CD4-positive, alpha-beta T cell treated with Interleukin-4 for 4 hours (primary cell): ENCODE measurements around the gene FGF2.

Source experiments
- DNase-seq: peaks from one replicate; pipeline ENCODE4 v3.0.0-alpha.2; 2020

FGF2 gene

GRCh38 chr4:122896270-122896669 lies 69.6 kb downstream of the FGF2 start:
- no peak for DNase-seq

DNA sequence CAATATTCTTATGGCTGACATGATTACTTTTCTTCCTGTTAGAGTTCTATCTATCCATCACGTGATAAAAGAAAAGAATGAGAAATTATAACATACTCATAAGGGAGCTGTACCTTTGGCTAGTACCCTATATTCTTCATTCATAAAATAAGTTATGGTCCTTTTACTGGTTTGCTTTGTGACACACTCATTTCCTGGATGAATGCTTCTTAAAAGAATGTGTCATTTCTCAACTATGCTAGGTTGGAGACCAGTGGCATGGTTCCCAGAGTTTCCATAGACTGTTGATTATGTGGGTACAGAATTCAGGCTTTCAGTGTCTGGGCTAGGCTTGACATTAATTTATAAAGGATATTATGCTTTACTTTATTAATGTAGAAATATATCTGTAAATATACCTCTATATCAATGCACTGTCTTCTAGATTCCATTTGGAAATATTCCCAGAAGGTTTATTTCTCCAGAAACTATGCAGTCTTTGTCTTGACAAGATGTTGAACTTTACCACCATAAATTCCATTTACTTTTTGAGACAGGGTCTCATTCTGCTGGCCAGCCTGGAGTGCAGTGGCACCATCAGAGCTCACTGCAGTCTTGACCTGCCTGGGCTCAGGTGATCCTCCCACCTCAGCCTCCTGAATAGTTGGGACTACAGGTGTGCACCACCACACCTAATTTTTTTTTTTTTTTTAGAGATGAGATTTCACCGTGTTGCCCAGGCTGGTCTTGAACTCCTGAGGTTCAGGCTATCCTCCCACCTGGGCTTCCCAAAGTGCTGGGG lies 71.9 kb downstream of the FGF2 start:
- DNase-seq = no peak

GRCh38 chr4:122899682-122900081 lies 73.1 kb downstream of the FGF2 start:
- DNase-seq = no peak

DNA sequence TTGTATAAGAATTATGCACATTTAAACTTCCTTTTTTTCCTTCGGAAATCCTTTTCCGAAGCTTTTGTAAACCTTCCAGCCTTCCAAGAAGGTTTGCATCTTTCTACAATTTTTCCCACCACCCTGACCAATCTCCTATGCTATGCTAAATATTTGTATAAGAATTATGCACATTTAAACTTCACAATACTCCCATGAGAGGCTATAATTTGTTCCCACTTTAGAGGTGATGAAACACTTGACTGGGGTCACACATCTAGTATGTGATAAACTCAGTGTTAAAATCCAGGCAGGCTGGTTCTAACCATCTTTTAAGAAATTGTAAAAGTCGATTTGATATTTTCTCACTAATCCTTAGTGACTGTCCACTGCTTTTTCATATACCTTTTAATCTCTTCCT lies 73.7 kb downstream of the FGF2 start:
- DNase-seq = no peak

DNA sequence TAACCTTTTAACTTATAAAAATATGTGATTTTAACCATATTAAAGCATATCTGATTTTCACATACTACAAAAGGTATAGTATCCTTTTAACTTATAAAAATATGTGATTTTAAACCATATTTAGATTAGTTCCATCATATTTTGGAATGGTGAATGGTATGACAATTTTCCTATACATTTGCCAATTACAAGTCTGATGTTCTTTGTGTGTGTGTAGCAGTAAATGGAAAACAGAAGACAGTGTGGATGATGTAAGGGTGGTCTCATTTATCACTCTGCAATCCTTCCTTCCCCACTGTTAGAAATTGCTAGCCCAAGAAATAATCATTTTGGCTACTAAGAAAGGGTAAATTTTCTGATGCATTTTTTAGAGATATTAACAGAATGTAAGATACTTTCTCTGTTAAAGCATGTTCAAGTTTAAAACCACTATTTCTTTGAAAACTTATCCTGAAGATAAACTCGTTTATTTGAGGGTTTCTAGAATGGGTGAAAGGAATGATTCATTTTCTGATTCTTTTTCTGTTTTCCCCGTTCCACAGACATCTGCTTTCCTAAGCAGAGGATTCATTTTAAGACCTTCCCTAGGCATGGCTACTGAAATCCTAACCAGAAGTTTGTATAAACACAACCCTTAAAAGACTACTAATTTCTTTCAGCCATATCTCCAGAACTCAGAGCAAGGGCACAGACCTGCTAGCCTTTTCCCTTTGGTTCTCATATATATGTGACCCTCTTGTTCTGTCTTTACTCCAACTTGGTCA lies 74.8 kb downstream of the FGF2 start:
- no peak for DNase-seq

DNA sequence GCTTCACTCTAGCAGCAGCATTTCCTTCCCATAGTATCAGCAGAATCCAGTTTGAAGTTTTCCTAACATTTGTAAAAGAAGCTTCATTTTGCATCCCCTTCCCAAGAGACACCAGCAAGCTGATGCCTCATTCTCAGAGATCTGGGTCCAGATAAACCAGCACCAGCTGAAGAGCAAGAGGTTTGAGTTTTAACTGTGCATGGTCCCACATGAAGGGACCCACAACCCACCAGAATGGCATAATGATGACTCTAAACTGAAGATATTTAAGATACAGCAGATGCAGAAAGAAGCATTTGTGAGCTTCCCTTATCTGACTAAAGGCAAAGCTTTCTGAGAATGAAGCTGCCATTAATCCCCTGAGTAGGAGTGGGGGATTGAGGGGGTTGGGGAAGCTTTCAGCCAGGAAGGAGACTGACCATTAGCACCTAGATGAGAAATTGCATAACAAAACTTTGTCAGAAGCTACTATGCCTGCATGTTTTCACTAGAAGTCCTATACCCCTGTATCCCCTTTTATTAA lies 77.2 kb downstream of the FGF2 start:
- DNase-seq = no peak

DNA sequence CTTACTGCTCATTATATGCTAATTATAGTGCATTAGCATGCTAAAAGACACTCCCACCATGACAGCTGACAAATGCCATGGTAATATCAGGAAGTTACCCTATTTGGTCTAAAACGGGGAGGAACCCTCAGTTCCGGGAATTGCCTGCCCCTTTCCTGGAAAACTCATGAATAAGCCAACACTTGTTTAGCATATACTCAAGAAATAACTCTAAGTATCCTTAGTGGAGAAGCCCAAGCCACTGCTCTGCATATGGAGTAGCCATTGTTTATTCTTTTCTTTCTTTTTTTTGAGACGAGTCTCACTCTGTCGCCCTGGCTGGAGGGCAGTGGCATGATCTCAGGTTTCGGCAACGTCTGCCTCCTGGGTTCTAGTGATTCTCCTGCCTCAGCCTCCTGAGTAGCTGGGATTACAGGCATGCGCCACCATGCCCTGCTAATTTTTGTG lies 80.3 kb downstream of the FGF2 start:
- no peak for DNase-seq

GRCh38 chr4:122908223-122908622 lies 81.6 kb downstream of the FGF2 start:
- DNase-seq = no peak

DNA sequence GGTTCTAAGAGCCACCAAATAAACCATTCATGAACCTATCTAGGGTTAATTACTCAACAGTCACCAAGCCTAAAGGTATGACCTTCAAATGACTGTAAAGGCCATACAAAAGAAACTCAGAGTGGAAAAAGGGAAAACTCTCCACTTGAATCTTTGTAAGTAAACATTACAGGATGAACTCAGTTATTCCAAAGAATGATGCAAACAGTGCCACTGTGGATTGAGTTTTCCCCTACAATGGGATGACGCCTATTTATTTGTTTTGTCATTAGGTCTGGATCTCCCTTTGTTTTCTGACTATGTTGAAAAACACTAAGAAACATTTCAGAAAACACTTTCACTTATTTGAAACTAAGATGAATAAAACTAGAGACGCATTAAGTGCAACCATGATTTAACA lies 83.1 kb downstream of the FGF2 start:
- no peak for DNase-seq

DNA sequence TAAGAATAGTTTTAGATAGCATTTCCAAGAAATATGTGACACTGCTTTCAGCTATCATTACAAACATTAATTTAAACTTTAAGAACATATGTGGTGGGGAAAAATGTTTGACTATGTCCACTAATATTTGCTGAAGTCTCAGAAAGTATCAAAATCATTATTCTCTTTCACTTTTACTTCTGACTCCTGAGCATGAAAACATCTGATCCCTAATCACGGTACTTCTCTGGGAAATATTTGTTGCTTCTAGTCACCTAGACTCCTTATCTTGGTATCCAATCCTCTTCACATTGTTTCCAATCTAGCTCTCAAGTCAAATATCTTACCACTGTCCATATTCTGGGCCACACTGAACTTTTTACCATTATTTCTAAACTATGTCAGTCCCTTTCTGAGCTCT lies 85.0 kb downstream of the FGF2 start:
- no peak for DNase-seq

DNA sequence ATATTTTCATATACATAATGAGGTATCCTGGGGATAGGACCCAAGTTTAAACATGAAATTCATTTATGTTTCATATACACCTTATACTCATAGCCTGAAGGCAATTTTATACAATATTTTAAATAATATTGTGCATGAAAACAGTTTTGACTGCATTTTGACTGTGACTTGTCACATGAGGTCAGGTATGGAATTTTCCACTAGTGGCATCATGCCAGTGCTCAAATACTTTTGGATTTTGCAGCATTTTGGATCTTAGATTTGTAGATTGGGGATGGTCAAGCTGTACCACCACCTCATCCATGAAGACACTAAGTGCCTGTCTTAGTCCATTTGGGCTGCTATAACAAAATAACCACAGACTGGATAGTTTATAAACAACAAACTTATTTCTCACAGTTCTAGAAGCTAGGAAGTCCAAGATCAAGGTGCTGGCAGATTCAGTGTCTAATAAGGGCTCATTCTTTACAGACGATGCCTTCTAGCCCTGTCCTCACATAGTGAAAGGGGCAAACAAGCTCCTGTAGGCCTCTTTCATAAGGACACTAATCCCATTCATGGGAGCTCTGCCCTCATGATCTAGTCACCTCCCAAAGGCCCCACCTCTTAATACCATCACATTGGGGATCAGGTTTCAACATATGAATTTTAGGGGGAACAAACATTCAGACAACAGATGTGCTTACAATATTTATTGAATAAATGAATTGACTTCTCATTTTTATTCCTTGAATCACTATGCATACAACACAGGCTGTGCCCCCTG lies 86.4 kb downstream of the FGF2 start:
- DNase-seq = no peak

- DNase-seq = peak; percentile 69
Observed at GRCh38 chr4:122914292-122914904, 87.8 kb downstream of the FGF2 start.

DNA sequence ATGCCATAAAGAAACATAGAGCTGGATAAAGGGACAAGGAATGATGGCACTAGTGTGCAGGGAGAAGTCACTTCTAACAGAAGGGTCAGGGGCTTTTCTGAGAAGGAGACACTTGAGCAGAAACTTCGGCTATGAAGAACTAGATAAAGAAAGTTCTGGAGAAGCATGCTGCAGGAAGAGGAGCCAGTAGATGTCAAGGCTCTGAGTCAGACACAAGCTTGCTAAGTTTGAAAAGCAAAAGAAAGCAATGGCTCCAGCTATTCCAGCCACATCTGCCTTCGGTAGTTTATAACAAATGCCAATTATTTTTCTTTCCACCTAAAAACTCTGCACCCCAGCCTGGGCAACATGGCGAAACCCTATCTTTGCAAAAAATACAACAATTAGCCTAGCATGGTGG lies 88.3 kb downstream of the FGF2 start:
- no peak for DNase-seq

- no peak for DNase-seq
Observed at GRCh38 chr4:122917731-122918130, 91.1 kb downstream of the FGF2 start.

- DNase-seq = no peak
Observed at GRCh38 chr4:122920473-122920872, 93.8 kb downstream of the FGF2 start.

DNA sequence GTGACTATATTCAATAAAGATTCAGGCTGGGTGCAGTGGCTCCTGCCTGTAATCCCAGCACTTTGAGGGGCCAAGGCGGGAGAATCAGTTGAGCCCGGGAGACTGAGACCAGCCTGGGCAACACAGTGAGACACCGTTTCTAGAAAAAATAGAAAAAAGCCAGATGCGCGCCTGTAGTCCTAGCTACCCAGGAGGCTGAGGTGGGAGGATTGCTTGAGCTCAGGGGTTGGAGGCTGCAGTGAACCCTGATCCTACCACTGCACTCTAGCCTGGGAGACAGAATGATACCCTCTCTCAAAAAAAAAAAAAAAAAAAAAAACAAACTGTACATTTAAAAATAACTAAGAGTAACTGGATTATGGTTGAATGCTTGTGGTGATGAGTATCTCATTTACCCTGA lies 94.7 kb downstream of the FGF2 start:
- DNase-seq = no peak

DNA sequence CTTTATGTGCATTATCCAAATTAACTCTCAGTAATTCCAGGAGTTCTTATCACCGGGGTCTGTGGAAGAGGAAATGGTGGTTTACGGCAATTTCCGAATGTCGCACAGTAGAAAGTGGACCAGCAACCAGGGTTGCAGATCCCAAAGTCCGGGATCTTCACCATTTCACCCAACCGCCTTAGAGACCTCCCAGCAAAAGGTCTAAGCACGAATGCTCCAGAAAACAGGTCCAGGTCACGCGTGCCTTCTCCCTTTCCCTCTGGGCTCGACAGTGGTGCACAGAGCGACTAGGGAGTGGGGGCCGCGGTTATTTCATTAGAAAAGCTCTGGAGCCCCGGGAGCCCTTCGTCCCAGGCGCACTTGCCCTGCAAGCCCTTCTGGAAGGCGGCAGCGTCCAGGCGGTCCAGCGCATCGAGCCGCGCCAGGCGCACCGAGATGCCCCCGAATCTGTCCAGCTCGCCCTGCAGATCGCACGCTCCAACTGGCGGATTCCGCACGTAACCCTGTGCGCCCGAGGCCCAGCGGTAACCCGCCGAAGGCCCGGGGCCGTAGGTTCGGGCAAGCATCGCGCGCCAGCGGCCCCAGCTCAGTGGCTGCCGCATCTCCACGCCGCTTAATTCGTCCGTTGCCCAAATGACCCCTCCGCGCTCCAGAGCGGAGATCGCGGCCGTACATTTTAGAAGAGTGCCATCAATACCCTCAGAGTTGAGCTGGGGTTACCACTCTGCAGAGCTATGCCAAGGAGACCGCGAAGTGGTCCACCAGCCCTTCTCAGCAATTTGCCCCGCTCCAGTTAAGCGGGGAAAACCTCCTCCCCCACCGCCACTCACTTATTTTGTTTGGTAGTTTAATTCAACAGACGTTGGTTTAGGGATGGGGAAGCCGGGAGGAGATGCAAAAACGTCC lies 95.6 kb downstream of the FGF2 start, which contains the start of gene NUDT6:
Gene NUDT6, minus strand, starts transcription at position 627 of the 906 bp plus-strand sequence. Its CDS starts 25 bp downstream, at position 602.
- peak; percentile 42 for DNase-seq

- peak; percentile 90 for DNase-seq
Observed at GRCh38 chr4:122922877-122923511, 96.4 kb downstream of the FGF2 start.

- no peak for DNase-seq
Observed at GRCh38 chr4:122928930-122929329, 102.3 kb downstream of the FGF2 start.

GRCh38 chr4:122930862-122931261 lies 104.2 kb downstream of the FGF2 start:
- peak; percentile 15 for DNase-seq

DNA sequence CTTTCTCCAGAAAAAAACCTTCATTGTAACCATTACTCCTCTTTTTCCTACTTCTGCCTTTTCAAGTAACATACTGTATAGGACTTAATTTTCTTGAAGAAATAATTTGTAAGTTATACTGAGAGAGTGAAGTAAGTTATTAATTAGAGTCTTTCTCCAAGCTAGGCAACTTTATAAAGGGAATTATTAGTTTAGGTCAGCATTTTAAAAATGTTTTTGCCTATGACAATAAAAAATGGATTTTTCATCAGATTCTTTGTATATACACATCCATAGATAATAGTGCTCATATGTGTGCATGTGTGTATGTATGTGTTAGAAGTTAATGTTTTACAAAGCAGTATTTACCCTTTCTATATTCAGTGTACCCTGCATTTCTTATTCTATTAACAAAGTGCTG lies 106.1 kb downstream of the FGF2 start:
- DNase-seq = no peak
